ENCODE results near the gene ANP32A. TPM values are rescaled to one million over a fixed set of nuclear protein-coding genes. Genes with fewer than 3 reads are reported as not detected.

ANP32A gene
- total RNA-seq, 1 experiment from 2014 or later = 273 TPM

DNA sequence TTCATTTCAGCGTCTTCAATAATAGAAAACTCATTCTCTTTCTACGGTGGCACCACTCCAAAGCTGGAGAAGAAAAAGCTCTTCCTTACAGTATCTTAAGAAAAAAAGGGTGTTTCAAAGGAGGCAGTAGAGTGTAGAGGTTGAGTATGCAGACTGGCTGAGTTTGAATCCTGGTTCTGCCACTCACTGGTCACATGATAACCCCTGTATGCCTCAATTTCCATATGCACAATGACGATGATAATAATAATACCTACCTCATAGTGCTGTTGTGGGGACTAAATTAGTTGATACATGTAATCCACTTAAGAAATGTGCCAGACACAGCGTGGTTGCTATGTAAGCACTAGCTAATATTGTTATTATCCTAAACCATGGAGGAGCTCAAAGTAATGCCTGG lies 4.5 kb downstream of the ANP32A start:
- no peak for DNase-seq
- Histone ChIP-seq H3K4me3 (no peak overlapping the region), H3K36me3 (peaks cover 11% of the 10 kb centered on the region; the same call in 1 of the 2 replicates), H3K9me3 (replicated peaks) (no peaks in the 10 kb centered on the region), H3K27me3 (no peaks in the 10 kb centered on the region), H3K27ac (no peak overlapping the region), H3K4me1 (peaks cover 27% of the 10 kb centered on the region)

DNA sequence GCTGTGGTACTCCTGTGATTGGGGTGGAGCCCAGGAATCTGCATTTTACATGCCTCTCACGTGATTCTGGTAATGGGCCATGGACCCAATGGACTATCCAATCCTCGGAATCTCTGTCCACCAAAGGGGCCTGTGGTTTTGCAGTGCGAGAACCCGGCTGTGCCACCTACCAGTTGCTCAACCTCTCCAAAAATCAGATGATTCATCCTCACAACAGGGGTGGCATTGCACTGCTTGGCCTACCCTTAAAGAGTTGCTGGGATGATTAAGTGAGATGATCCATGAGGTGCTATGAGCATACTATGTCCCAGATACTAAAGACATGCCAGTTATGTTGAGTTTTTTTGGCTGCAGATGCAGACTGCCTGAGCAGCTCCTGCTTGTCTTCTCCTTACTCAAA lies 5.1 kb downstream of the ANP32A start:
- no peak for DNase-seq
- H3K36me3 ChIP-seq = peaks cover 11% of the 10 kb centered on the region; the same call in 1 of the 2 replicates

DNA sequence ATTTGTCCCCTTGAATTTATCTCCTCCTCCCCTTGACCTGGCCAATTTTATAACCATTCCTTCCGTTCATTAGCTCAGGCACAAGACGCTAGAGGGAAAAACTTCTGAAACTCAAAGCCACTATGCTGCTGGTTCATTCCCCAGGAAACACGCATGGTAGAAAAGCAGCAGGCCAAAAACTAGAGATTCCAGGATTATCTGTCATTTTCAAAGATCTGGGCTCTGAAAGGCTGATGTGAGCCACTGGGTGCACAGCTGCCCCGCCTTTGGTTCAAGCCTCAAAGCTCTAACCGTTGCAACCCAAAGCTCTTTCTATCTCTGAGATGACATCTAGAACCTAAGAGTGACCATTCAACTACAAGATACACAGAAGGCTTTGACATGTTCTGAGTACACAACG lies 6.1 kb downstream of the ANP32A start:
- Histone ChIP-seq H3K27ac (no peak overlapping the region), H3K36me3 (peaks cover 11% of the 10 kb centered on the region; the same call in 1 of the 2 replicates), H3K27me3 (no peaks in the 10 kb centered on the region), H3K4me3 (no peak overlapping the region), H3K4me1 (peaks cover 27% of the 10 kb centered on the region), H3K9me3 (replicated peaks) (no peaks in the 10 kb centered on the region)
- no peak for DNase-seq

More for the DNA sequence above, 5.1 kb downstream of the ANP32A start:
- Histone ChIP-seq H3K4me3 (no peak overlapping the region), H3K9me3 (replicated peaks) (no peaks in the 10 kb centered on the region), H3K4me1 (peaks cover 27% of the 10 kb centered on the region), H3K27me3 (no peaks in the 10 kb centered on the region), H3K27ac (no peak overlapping the region)

DNA sequence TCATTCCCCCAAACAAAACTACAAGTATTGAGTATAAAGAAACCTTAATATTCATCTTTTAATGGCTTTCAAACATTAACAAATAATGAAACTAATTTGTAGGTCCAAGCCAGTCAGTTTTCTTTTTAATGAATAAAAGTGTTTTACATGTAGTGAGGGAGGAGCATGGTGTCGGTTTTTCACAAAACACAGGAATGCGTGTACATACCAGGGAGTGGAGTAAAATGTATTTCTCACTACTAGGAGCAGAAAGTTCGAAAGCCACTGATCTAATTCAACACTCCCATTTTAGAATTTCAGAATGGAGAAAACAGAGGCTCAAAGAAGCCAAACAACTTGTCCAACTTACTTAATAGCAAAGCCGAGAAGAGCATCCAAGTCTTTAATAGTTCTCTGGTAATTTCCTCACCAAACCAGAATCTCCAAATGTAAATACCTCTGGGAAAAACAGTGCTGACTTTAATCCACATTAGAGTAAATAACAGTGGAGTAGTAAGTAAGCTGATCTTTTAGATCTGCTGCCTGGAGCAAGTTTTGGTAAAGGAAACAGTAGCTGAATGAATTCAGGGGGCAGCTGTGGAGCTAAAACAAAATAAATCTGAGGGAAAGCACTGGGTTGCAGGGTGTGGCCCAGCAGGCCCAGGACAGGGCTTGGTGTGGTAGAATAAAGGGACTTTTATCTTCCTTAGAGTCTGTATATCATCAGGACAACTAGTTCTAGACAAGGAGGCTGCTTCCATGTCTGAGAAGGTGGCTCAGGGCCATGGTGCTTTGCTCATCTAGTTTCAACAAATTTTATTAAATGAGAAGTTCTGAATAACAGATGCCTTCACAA lies 7.9 kb downstream of the ANP32A start:
- Histone ChIP-seq H3K36me3 (peaks cover 13% of the 10 kb centered on the region), H3K27me3 (no peaks in the 10 kb centered on the region), H3K9me3 (replicated peaks) (no peaks in the 10 kb centered on the region), H3K4me3 (no peak overlapping the region), H3K27ac (peak overlapping the region; percentile 16; the same call in 1 of the 2 replicates), H3K4me1 (peaks cover 27% of the 10 kb centered on the region)
- DNase-seq = peak; percentile 65 to 84

DNA sequence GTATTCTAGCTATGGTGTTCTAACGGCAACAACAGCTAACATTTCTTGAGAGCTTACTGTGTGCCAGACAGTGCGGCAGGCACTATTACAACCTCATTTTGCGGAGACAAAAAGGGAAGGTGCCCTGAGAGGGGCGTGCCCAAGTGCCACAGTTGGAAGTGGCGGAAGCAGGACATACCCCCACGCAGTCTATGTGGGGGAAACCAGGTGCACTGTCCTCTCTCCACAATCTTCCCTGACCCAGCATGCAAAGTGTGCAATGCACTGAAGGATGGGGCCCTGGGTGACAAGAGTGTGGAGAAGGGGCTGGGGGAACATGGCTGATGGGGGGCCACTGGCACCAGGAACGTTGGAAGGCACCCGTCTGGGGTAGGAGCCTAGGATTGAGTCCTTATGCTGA lies 8.6 kb downstream of the ANP32A start:
- DNase-seq = no peak
- no peaks in the 10 kb centered on the region for H3K27me3 ChIP-seq
- H3K9me3 ChIP-seq (replicated peaks) = no peaks in the 10 kb centered on the region
- H3K4me3 ChIP-seq = no peak overlapping the region
- H3K4me1 ChIP-seq = peaks cover 27% of the 10 kb centered on the region
- H3K27ac ChIP-seq = no peak overlapping the region
- H3K36me3 ChIP-seq = peaks cover 17% of the 10 kb centered on the region

DNA sequence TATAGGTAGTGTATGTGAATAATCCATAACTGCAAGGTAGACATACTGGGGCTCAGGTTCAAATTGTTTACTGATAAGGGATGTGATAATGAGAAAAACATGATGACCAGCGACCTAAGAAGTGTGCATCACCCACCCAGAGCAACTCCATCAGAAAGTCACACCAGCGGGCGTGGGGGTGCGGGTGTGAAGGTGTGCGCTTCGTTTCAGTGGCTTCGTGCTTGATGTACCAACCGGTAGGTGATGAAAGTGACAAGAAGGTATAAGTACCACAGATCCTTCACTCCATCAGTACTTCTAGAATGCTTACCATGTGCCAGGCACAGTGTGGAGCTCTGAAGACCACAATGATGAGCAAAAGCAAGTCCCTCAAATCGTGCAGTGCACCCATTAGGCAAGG lies 11.2 kb downstream of the ANP32A start:
- no peaks in the 10 kb centered on the region for H3K9me3 ChIP-seq (replicated peaks)
- no peak overlapping the region for H3K4me3 ChIP-seq
- no peak for DNase-seq
- H3K27me3 ChIP-seq = no peaks in the 10 kb centered on the region
- H3K4me1 ChIP-seq = peaks cover 17% of the 10 kb centered on the region
- peaks cover 18% of the 10 kb centered on the region for H3K36me3 ChIP-seq
- no peak overlapping the region for H3K27ac ChIP-seq

DNA sequence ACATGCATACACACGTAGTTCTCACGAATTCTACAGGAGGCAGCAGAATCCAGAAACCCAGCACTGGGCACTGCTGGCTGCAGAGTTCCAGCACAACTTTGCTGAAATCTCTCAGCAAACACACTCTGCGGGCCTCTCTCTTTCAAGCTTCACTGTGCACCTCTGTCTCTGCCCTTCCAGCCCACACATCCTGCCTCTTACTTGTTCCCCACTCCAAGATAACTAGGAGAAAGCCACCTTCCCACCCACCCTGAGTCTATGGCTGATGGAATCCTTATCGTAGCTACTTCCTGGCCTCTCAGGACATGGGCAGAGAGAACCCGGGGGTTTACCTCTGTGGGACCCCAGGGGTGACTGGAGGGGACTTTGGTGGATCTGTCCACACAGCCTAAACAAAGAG lies 11.9 kb downstream of the ANP32A start:
- Histone ChIP-seq H3K36me3 (peaks cover 22% of the 10 kb centered on the region), H3K27ac (no peak overlapping the region), H3K4me1 (peaks cover 16% of the 10 kb centered on the region), H3K27me3 (no peaks in the 10 kb centered on the region), H3K4me3 (no peak overlapping the region), H3K9me3 (replicated peaks) (no peaks in the 10 kb centered on the region)
- DNase-seq = no peak

DNA sequence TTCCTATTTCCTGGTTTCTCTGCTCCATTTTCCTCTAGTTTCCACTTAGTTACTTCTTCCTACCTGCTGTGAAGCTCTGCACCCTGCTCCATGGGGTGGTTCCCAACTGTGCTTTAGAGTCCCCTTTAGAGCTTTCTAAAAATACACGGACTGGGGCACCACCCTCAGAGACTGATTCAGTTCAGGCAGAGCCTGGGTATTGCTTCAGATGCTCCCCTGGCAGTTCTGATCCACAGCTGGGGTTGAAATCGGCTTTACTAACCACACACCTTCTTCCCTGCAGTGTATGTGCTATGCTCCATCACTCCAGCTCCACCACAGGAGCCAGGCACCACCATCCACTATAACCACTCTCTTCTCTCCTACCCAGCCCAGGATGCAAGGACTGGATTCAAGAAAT lies 12.6 kb downstream of the ANP32A start:
- no peaks in the 10 kb centered on the region for H3K9me3 ChIP-seq (replicated peaks)
- no peak for DNase-seq
- H3K27ac ChIP-seq = no peak overlapping the region

DNA sequence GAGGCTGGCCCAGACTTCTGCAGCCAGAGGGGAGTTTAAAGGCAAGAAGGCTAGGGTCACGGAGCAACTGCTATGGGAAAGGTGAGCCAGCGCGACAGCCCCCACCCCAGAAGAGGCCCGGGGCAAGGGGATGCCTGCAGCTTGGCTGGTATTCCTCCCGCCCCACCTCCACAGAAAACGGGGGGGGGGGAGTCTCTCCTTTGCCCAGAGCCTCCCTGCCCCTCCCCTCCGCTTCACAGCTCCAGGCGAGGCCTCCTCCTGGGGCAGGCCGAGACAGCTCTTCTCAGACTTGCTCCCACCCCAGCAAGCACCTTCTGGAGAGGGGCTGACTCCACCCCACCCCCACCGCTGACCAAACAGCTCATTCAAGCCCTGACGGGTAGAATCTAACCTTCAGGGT lies 13.4 kb downstream of the ANP32A start:
- no peaks in the 10 kb centered on the region for H3K27me3 ChIP-seq
- H3K36me3 ChIP-seq = peaks cover 25% of the 10 kb centered on the region
- no peaks in the 10 kb centered on the region for H3K9me3 ChIP-seq (replicated peaks)
- no peak for DNase-seq
- peaks cover 2% of the 10 kb centered on the region; the same call in 1 of the 2 replicates for H3K4me1 ChIP-seq
- H3K4me3 ChIP-seq = no peak overlapping the region
- H3K27ac ChIP-seq = no peak overlapping the region

More for the DNA sequence above, 12.6 kb downstream of the ANP32A start:
- no peak overlapping the region for H3K4me3 ChIP-seq
- H3K36me3 ChIP-seq = peaks cover 25% of the 10 kb centered on the region
- H3K27me3 ChIP-seq = no peaks in the 10 kb centered on the region
- H3K4me1 ChIP-seq = peaks cover 11% of the 10 kb centered on the region

DNA sequence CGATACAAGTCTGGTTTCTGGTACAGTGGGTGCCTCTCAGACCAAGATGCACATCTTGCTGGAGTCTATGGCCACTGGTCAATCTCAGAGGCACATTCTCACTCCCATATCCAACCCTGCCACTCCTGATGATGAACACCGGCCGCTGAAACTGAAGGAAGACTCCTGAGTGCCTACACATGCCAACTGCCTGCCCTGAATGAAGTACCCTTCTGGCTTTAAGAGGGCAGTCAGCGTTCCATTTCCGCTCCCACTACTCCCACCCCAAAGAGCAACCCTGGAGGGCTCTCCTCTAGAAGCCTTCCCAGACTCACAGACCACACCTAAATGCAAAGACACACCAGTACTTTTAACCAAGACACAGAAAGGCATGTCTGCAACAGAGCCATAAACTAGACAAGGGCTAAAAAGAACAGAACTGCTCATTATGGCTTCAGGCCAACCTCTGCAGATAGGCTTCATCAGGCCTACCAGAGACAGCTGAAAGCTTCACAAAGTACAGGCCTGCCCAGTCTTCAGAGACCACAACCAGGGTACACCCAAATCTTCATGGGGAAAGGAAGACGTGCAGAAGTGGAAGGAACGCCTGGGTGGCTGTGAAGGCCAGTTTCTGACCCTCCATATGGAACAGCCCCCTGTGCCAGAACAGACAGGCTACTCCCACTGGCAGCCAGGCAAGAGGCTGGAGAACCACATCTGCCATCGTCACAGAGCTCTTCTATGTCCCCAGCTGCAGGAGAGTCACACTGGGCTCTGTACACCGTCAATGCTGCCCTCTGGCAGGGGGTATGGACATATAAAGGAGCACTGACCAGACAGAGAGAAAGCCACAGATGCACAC lies 14.3 kb downstream of the ANP32A start:
- no peak for DNase-seq
- Histone ChIP-seq H3K4me3 (no peak overlapping the region), H3K27me3 (no peaks in the 10 kb centered on the region), H3K4me1 (no peaks in the 10 kb centered on the region), H3K9me3 (replicated peaks) (no peaks in the 10 kb centered on the region), H3K36me3 (peaks cover 25% of the 10 kb centered on the region), H3K27ac (no peak overlapping the region)

DNA sequence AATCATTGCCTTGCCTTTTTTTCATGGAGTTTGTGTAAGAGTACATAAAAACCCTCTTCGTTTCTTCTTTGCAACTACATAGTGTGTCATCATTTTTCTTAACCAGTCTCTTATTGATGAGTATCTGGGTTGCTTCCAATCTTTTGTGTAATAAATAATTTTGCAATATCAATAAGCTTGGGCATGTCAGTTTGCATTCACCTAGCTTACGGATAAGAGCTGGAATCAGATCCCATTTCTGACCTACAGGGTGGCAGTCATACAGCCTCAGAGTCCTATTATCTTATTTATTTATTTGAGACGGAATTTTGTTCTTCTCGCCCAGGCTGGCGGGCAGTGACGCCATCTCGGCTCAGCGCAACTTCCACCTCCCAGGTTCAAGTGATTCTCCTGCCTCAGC lies 18.3 kb downstream of the ANP32A start:
- no peak for DNase-seq
- no peaks in the 10 kb centered on the region for H3K27me3 ChIP-seq
- no peak overlapping the region for H3K4me3 ChIP-seq
- H3K9me3 ChIP-seq (replicated peaks) = no peaks in the 10 kb centered on the region
- no peaks in the 10 kb centered on the region; the same call in 1 of the 2 replicates for H3K4me1 ChIP-seq
- no peak overlapping the region for H3K27ac ChIP-seq
- H3K36me3 ChIP-seq = peaks cover 30% of the 10 kb centered on the region

DNA sequence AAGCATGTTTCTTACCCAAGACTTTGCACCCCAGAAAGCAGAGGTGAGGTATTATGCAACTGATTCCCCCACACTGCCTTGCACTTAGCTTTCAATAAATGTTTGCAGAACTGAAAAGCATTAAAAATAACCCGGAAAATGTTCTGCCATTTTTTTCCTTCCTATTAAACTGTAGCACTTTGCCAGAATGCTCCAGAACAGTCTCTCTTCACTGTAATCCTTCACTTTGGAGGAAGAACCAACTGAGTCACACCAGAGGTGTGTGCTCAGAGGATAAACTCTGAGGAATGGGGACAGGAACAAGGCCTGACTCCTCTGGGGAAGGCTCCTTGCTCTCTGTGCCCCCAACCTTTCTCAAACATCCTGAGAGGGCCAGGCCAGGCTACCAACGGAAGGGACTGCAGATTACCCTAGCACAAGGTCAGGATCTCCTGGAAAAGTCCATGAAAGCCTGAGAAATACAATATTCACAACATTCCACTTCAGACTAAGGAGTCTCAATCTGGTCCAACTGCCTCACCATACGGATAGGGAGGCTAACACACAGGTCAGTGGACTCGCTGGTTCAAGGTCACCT lies 19.0 kb downstream of the ANP32A start:
- no peak for DNase-seq

DNA sequence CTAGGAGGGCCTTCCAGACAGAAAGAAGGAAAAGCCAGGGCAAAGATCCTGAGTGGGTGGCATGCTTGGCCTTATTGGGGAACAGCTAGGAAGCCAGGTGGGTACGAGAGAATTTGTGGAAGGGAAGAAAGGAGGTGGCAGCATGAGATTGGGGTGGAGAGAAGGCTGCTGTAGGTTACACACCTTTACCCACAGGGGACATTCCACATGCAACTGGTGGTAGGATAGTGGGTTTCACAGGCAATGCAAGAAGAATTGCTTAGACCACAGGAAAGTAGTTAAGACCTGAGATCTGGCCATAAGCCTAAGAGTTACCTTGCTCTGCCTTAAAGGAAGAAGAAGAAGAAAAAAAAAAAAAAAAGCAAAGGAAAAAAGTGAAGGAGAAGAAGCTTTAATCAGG lies 19.8 kb downstream of the ANP32A start:
- Histone ChIP-seq H3K4me1 (no peaks in the 10 kb centered on the region; the same call in 1 of the 2 replicates), H3K36me3 (peaks cover 30% of the 10 kb centered on the region)
- DNase-seq = no peak

More for the DNA sequence above, 19.0 kb downstream of the ANP32A start:
- Histone ChIP-seq H3K36me3 (peaks cover 30% of the 10 kb centered on the region), H3K27me3 (no peaks in the 10 kb centered on the region), H3K27ac (no peak overlapping the region), H3K9me3 (replicated peaks) (no peaks in the 10 kb centered on the region), H3K4me3 (no peak overlapping the region), H3K4me1 (no peaks in the 10 kb centered on the region; the same call in 1 of the 2 replicates)

DNA sequence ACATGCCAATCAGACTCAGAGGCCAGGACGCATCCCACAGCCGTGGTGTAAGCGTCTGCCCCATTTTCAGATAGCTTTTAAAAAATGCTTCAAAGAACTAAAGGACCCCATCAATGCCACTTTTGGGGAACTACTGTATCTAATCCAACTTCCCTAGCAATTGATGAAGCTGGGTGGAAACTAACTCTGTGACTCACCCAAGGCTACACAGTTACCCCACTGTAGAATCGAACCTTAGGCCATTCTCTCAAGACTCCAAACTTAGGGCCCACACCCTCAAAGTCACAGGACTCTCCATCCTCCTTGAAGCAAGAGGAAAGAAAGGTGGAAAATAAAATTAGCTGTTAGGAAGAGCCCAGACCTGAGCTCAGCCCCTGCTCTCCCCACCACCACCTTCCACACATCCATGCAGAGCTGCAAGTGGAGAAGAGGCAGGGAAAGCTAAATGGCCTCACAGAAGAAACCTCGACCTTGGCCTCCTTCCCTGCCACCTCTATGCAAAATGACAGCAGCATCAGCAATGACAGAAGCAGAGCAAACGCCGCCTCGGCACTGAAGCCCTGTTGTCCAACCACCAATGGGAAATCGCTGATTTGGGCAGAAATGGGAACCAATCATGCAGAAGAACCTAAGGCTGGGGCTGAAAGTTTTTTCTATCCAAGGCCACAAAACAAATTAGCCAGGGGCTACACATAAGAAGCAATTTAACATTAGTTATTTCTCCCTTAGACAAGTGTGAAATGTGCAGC lies 22.2 kb downstream of the ANP32A start:
- H3K4me3 ChIP-seq = no peak overlapping the region
- no peak for DNase-seq
- H3K4me1 ChIP-seq = no peaks in the 10 kb centered on the region; the same call in 1 of the 2 replicates
- H3K9me3 ChIP-seq (replicated peaks) = no peaks in the 10 kb centered on the region
- H3K36me3 ChIP-seq = peaks cover 18% of the 10 kb centered on the region; the same call in 1 of the 2 replicates
- H3K27me3 ChIP-seq = no peaks in the 10 kb centered on the region
- H3K27ac ChIP-seq = no peak overlapping the region

More for the DNA sequence above, 19.8 kb downstream of the ANP32A start:
- H3K4me3 ChIP-seq = no peak overlapping the region
- no peaks in the 10 kb centered on the region for H3K9me3 ChIP-seq (replicated peaks)
- H3K27me3 ChIP-seq = no peaks in the 10 kb centered on the region
- no peak overlapping the region for H3K27ac ChIP-seq
